HEK293 (cell line): Measurements from ENCODE around the gene SLC25A22.

ENCODE experiments used
- CTCF ChIA-PET: fragments of 350-600 bp; formaldehyde crosslinking; extraction: SDS; loops from one replicate; lab custom pipeline; 2021; ENCODE audit warnings: antibody characterized with exemption; lab: Yijun Ruan, JAX
- POLR2A ChIA-PET: fragments of 300-600 bp; formaldehyde crosslinking; extraction: SDS; loops from one replicate; lab custom pipeline; 2020; ENCODE audit warnings: antibody characterized with exemption, inconsistent platforms; lab: Yijun Ruan, JAX
- H3K27ac ChIP-seq: fragments of 200-500 bp; sonication (Bioruptor generic); 2 replicates; pipeline ENCODE4 v1.5.1; 2014; ENCODE audit warnings: low read depth, low read length, control low read depth, inconsistent platforms; ENCODE audit errors: extremely low read depth
- H3K36me3 ChIP-seq, 2 experiments: fragments of 200-500 bp in 1 of 2; sonication (Bioruptor generic) in 1 of 2; 1 replicate in 1 of 2; 2 replicates in 1 of 2; pipeline ENCODE4 v1.5.1; 2014 to 2017; ENCODE audit warnings: inconsistent platforms in 2 of 2, low read length in 2 of 2; ENCODE audit not compliant: control insufficient read depth in 2 of 2, insufficient read depth in 1 of 2
- H3K4me1 ChIP-seq: fragments of 200-500 bp; sonication (Bioruptor generic); 2 replicates; pipeline ENCODE4 v1.5.1; 2014; ENCODE audit warnings: mild to moderate bottlenecking, low read length, inconsistent platforms; ENCODE audit not compliant: control insufficient read depth, insufficient read depth
- H3K4me3 ChIP-seq: 2 replicates; pipeline ENCODE4 v1.5.1; 2011; ENCODE audit warnings: low read depth, mild to moderate bottlenecking, control low read depth, low read length, moderate library complexity
- H3K9me3 ChIP-seq: fragments of 200-500 bp; sonication (Bioruptor generic); 2 replicates; pipeline ENCODE4 v1.5.1; 2014; ENCODE audit warnings: low read depth, low read length, inconsistent platforms; ENCODE audit not compliant: control insufficient read depth, insufficient read depth
- AEBP2 ChIP-seq: fragments of 450-650 bp; formaldehyde crosslinking; IDR thresholded peaks from 2 replicates; pipeline ENCODE4 v1.5.1; 2016; ENCODE audit warnings: missing biosample characterization, missing genetic modification characterization, borderline replicate concordance
- HIC1 ChIP-seq: fragments of 450-650 bp; formaldehyde crosslinking; IDR thresholded peaks from 2 replicates; pipeline ENCODE4 v1.5.1; 2016; ENCODE audit warnings: missing biosample characterization, missing genetic modification characterization
- KLF9 ChIP-seq: fragments of 450-650 bp; formaldehyde crosslinking; IDR thresholded peaks from 2 replicates; pipeline ENCODE4 v1.5.1; 2016; ENCODE audit warnings: missing biosample characterization, missing genetic modification characterization, low read depth
- SCRT2 ChIP-seq: fragments of 450-650 bp; formaldehyde crosslinking; IDR thresholded peaks from 2 replicates; pipeline ENCODE4 v1.5.1; 2016; ENCODE audit warnings: missing biosample characterization, missing genetic modification characterization
- SP3 ChIP-seq: fragments of 450-650 bp; formaldehyde crosslinking; IDR thresholded peaks from 2 replicates; pipeline ENCODE4 v1.5.1; 2016; ENCODE audit warnings: missing biosample characterization, missing genetic modification characterization
- ZIC2 ChIP-seq: fragments of 450-650 bp; formaldehyde crosslinking; IDR thresholded peaks from 2 replicates; pipeline ENCODE4 v1.5.1; 2016; ENCODE audit warnings: missing biosample characterization, missing genetic modification characterization
- ZNF140 ChIP-seq: fragments of 450-650 bp; formaldehyde crosslinking; IDR thresholded peaks from 2 replicates; pipeline ENCODE4 v1.5.1; 2016; ENCODE audit warnings: missing biosample characterization, missing genetic modification characterization
- ZNF2 ChIP-seq: fragments of 450-650 bp; formaldehyde crosslinking; IDR thresholded peaks from 2 replicates; pipeline ENCODE4 v1.5.1; 2016; ENCODE audit warnings: missing biosample characterization, missing genetic modification characterization
- ZNF274 ChIP-seq, 2 experiments: fragments of 200-500 bp in 1 of 2; fragments of 450-650 bp in 1 of 2; sonication (Bioruptor generic) in 1 of 2; formaldehyde crosslinking in 1 of 2; IDR thresholded peaks; 2 replicates each; pipeline versions ENCODE4 v1.5.1 to v1.6.1; 2014 to 2016; ENCODE audit warnings: borderline replicate concordance in 1 of 2, inconsistent platforms in 1 of 2, low read length in 1 of 2, missing biosample characterization in 1 of 2, missing genetic modification characterization in 1 of 2
- ZNF37A ChIP-seq: fragments of 450-650 bp; IDR thresholded peaks from 2 replicates; pipeline ENCODE4 v1.5.1; 2018; ENCODE audit warnings: missing biosample characterization, missing genetic modification characterization
- ZNF600 ChIP-seq: fragments of 450-650 bp; formaldehyde crosslinking; IDR thresholded peaks from 2 replicates; pipeline ENCODE4 v1.5.1; 2016; ENCODE audit warnings: missing biosample characterization, missing genetic modification characterization
- ZNF837 ChIP-seq: fragments of 450-650 bp; formaldehyde crosslinking; IDR thresholded peaks from 2 replicates; pipeline ENCODE4 v1.5.1; 2016; ENCODE audit warnings: missing biosample characterization, missing genetic modification characterization

The SLC25A22 gene

GRCh38 chr11:782264-783174 lies 15.6 kb downstream of the SLC25A22 start (continued):
- TF ChIP-seq ZNF274 (IDR thresholded peaks at IDR 0.05; ENCODE audit: low read length) (no peak), ZNF274 (tag by site-specific recombination; IDR thresholded peaks at IDR 0.05; ENCODE audit: borderline replicate concordance) (no peak), ZNF600 (no peak)

- no peaks in the 10 kb centered on the region; the same call in 1 of the 2 replicates for H3K4me1 ChIP-seq
- CTCF ChIA-PET, result no interaction called here
- peaks cover 0 to 48% of the 10 kb centered on the region in 2 experiments; a peak in 2 of 3 replicates for H3K36me3 ChIP-seq
- no peak for TF ChIP-seq KLF9 (tag by site-specific recombination)
- no peak for TF ChIP-seq ZNF837 (tag by site-specific recombination)
- TF ChIP-seq AEBP2 (tag by site-specific recombination), result no peak
- TF ChIP-seq HIC1 (tag by site-specific recombination), result no peak
- TF ChIP-seq ZNF140 (tag by site-specific recombination), result no peak
- no peak for TF ChIP-seq ZNF2 (tag by site-specific recombination)
- H3K27ac ChIP-seq, result no peak overlapping the region
- no peak overlapping the region for H3K4me3 ChIP-seq
- POLR2A ChIA-PET, result interaction anchor here (2.1 kb wide), 1 partner anchor 10 kb away, joined by 6 read pairs; the partner anchor contains the start of gene CEND1
- no peaks in the 10 kb centered on the region for H3K9me3 ChIP-seq
Measured at GRCh38 chr11:779955-780532, 18.0 kb downstream of the SLC25A22 start.

- H3K9me3 ChIP-seq, result no peaks in the 10 kb centered on the region
- CTCF ChIA-PET, result no interaction called here
- no peak overlapping the region for H3K27ac ChIP-seq
- peak; percentile 54; the same call in 1 of the 2 replicates for TF ChIP-seq ZIC2 (tag by site-specific recombination)
- TF ChIP-seq ZNF37A (tag by site-specific recombination), result no peak
- no peak for TF ChIP-seq SP3 (tag by site-specific recombination)
- 0 out of 2 replicates have a peak, but pooled peaks have one; percentile 10 for TF ChIP-seq HIC1 (tag by site-specific recombination)
- TF ChIP-seq SCRT2 (tag by site-specific recombination), result peak; percentile 43; the same call in 1 of the 2 replicates
- TF ChIP-seq, all 188 proteins: peak for 3
- peaks cover 0 to 54% of the 10 kb centered on the region in 2 experiments; a peak in 2 of 3 replicates for H3K36me3 ChIP-seq
- POLR2A ChIA-PET, result interaction anchor here (0.8 to 2.1 kb wide), 3 partner anchors 11 to 64 kb away, joined by 3 to 6 read pairs (median 3); partner anchors contain the start of genes CEND1 and TSPAN4
- no peak overlapping the region for H3K4me3 ChIP-seq
- no peaks in the 10 kb centered on the region; the same call in 1 of the 2 replicates for H3K4me1 ChIP-seq
Measured at GRCh38 chr11:778976-779954, 18.8 kb downstream of the SLC25A22 start.
